Natural killer cell (primary cell): ENCODE data around the gene RORB. TPM values are rescaled to one million over a fixed set of nuclear protein-coding genes. Genes with fewer than 3 reads are reported as not detected.

Experiments
- ATAC-seq, 3 donors: fragments of 150-1000 bp in 2 of 3; fragments of 200-7000 bp in 1 of 3; cut with Tn5 transposase; 1 replicate in 1 of 3; 2 replicates in 2 of 3; pipeline ENCODE4 v1.10.0; 2021; ENCODE audit warnings: mild to moderate bottlenecking in 2 of 3, moderate library complexity in 2 of 3
- DNase-seq, 2 donors: peaks; one replicate each; pipeline versions ENCODE4 v3.0.0 to v3.0.0-alpha.2; 2013 to 2021; ENCODE audit warnings: mixed read lengths in 1 of 2
- H3K27ac ChIP-seq: one replicate; pipeline ENCODE4 v1.5.1; 2013; ENCODE audit warnings: mild to moderate bottlenecking, low read length
- H3K27me3 ChIP-seq: one replicate; pipeline ENCODE4 v1.6.1; 2013; ENCODE audit warnings: low read length; ENCODE audit not compliant: control insufficient read depth, insufficient read depth
- H3K36me3 ChIP-seq: one replicate; pipeline ENCODE4 v1.6.1; 2013; ENCODE audit warnings: low read length; ENCODE audit not compliant: control insufficient read depth, insufficient read depth
- H3K4me1 ChIP-seq: one replicate; pipeline ENCODE4 v1.6.1; 2013; ENCODE audit warnings: low read length; ENCODE audit not compliant: control insufficient read depth, insufficient read depth
- H3K4me3 ChIP-seq: one replicate; pipeline ENCODE4 v1.5.1; 2013; ENCODE audit warnings: low read length
- H3K9me3 ChIP-seq: one replicate; pipeline ENCODE4 v1.6.1; 2013; ENCODE audit warnings: low read length; ENCODE audit not compliant: control insufficient read depth, insufficient read depth
- H3K27ac Mint-ChIP-seq, 2 donors: one replicate each; pipeline ENCODE4 v1.8.0; 2022; ENCODE audit warnings: mild to moderate bottlenecking in 2 of 2, mixed read lengths in 2 of 2, moderate library complexity in 1 of 2
- H3K27me3 Mint-ChIP-seq, 2 donors: one replicate each; pipeline ENCODE4 v1.8.0; 2022; ENCODE audit warnings: low read depth in 2 of 2, mixed read lengths in 2 of 2
- H3K36me3 Mint-ChIP-seq: one replicate; pipeline ENCODE4 v1.8.0; 2022; ENCODE audit warnings: mixed read lengths
- H3K4me1 Mint-ChIP-seq, 2 donors: one replicate each; pipeline ENCODE4 v1.8.0; 2022; ENCODE audit warnings: mixed read lengths in 2 of 2
- H3K4me3 Mint-ChIP-seq: one replicate; pipeline ENCODE4 v1.8.0; 2022; ENCODE audit warnings: mild to moderate bottlenecking, moderate library complexity, mixed read lengths
- H3K9me3 Mint-ChIP-seq, 2 donors: one replicate each; pipeline ENCODE4 v1.8.0; 2022; ENCODE audit warnings: mixed read lengths in 2 of 2
- WGBS: methylation state at CpG from one replicate; pipeline ENCODE4 v1.1.7; 2013; ENCODE audit warnings: missing lambda C conversion rate; ENCODE audit not compliant: insufficient coverage; 5-methylcytosine and 5-hydroxymethylcytosine counted together
- intact Hi-C: fragments of 100-400 bp; cut with micrococcal nuclease; formaldehyde crosslinking; loops from one replicate; pipeline ENCODE4 v1.14.2; 2022
- total RNA-seq, 4 donors: library from RNA; stranded (reverse); fragments of 120-200 nt in 1 of 4; gene quantifications; one replicate each; pipeline versions ENCODE4 v1.2.3 to v1.2.4, GENCODE V29; 2013 to 2022
- TF ChIP-seq, protein P1 (sequence below): fragments of 200-600 bp; IDR thresholded peaks from one replicate; pipeline ENCODE4 v1.8.0; 2022; ENCODE audit warnings: antibody characterized with exemption

Gene RORB
- total RNA-seq, 3 donors from 2014 or later (not counting 1 experiment from before 2014, with no cell fraction given), result 0.38 to 0.73 (median 0.41) TPM

DNA sequence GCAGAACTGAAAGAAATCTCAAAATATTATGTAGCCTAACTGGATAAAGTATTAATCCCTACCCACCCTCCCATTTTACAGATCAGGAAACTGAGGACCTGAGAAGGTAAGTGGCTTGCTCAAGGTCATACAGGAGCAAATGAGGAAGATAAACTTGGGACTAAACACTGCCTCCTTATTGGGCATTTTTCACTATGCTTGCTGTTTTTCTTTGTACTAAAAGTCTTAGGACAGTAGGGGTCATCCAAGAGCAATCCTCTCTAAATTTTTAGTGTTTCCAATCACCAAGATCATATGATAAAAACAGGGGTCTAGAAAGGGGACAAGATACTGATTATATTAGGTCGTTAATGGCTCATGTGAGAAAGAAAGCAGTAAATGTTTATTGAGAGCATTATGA, 80.8 kb downstream of the RORB start:
- TF ChIP-seq, protein P1, sequence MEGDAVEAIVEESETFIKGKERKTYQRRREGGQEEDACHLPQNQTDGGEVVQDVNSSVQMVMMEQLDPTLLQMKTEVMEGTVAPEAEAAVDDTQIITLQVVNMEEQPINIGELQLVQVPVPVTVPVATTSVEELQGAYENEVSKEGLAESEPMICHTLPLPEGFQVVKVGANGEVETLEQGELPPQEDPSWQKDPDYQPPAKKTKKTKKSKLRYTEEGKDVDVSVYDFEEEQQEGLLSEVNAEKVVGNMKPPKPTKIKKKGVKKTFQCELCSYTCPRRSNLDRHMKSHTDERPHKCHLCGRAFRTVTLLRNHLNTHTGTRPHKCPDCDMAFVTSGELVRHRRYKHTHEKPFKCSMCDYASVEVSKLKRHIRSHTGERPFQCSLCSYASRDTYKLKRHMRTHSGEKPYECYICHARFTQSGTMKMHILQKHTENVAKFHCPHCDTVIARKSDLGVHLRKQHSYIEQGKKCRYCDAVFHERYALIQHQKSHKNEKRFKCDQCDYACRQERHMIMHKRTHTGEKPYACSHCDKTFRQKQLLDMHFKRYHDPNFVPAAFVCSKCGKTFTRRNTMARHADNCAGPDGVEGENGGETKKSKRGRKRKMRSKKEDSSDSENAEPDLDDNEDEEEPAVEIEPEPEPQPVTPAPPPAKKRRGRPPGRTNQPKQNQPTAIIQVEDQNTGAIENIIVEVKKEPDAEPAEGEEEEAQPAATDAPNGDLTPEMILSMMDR, result no peak
- Histone ChIP-seq H3K4me3 (no peak overlapping the region), H3K27me3 (no peaks in the 10 kb centered on the region), H3K27ac (no peak overlapping the region), H3K36me3 (no peaks in the 10 kb centered on the region), H3K4me1 (no peaks in the 10 kb centered on the region), H3K9me3 (no peaks in the 10 kb centered on the region)
- ATAC-seq (no peak), DNase-seq (no peak)
- 53% methylated on average over 1 of the region's 1 CpG for WGBS
- Mint-ChIP-seq H3K27me3 (no peaks in the 10 kb centered on the region), H3K9me3 (no peaks in the 10 kb centered on the region), H3K4me1 (no peaks in the 10 kb centered on the region), H3K27ac (no peak overlapping the region), H3K36me3 (no peaks in the 10 kb centered on the region), H3K4me3 (no peak overlapping the region)
- intact Hi-C loops, result no loop called here

DNA sequence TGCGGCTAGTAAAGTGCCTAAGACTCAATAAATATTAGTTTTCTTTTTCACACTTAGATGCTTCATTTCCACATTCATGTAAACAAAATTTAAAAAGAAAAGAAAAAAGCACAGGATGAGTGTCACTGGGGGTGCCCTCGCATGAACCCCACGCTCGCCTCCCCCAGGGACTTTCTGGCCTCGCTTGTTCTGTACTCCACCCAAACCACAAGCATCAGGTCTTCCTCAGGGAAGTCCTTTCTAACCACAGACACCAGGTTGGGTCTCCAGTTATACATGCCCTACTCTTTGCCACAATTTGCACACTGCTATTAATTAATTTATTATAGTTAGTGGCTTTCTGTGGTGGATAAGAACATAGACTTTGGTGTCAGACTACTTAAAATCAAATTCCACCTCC, 92.4 kb downstream of the RORB start:
- H3K4me3 ChIP-seq, result no peak overlapping the region
- Mint-ChIP-seq H3K4me1 (peaks cover 17% of the 10 kb centered on the region in 2 donors), H3K27me3 (no peaks in the 10 kb centered on the region), H3K4me3 (no peak overlapping the region), H3K27ac (no peak overlapping the region), H3K36me3 (no peaks in the 10 kb centered on the region), H3K9me3 (no peaks in the 10 kb centered on the region)
- no peaks in the 10 kb centered on the region for H3K9me3 ChIP-seq
- TF ChIP-seq, protein P1, result no peak
- intact Hi-C loops, result no loop called here
- peaks cover 3% of the 10 kb centered on the region for H3K4me1 ChIP-seq
- no peaks in the 10 kb centered on the region for H3K27me3 ChIP-seq
- peak in 1 of 2 donors; percentile 2 for DNase-seq
- peak in 2 of 3 donors; percentile 42 to 63 for ATAC-seq
- no peaks in the 10 kb centered on the region for H3K36me3 ChIP-seq
- no peak overlapping the region for H3K27ac ChIP-seq
- 21% methylated on average over 5 of the region's 5 CpGs for whole genome bisulfite sequencing

DNA sequence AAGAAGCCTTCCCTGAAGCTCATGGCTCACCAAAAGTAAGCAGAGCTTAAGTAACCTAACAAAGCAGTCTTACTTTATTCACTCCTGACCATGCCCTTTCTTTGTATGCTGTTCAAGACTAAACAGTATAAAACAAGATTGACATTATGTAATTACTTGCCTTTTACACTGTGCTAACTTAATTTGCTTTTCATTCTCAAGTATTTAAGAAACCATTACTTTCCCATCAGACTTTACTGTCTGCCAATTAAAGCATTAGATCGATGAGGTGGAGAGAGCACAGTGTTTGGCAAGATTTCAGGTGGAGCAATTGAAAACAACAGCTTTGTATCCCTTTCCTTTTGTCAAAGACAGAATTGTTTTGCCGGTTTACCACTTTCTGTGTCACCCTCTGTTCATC, 98.2 kb downstream of the RORB start:
- Mint-ChIP-seq H3K36me3 (no peaks in the 10 kb centered on the region), H3K4me1 (peaks cover 2 to 3% of the 10 kb centered on the region in 2 donors), H3K27ac (no peak overlapping the region), H3K4me3 (no peak overlapping the region), H3K27me3 (no peaks in the 10 kb centered on the region), H3K9me3 (no peaks in the 10 kb centered on the region)
- no peaks in the 10 kb centered on the region for H3K4me1 ChIP-seq
- WGBS, result 83% methylated on average over 2 of the region's 2 CpGs
- TF ChIP-seq, protein P1, result no peak
- no peak for DNase-seq
- H3K9me3 ChIP-seq, result no peaks in the 10 kb centered on the region
- intact Hi-C loops, result no loop called here
- no peaks in the 10 kb centered on the region for H3K36me3 ChIP-seq
- H3K27me3 ChIP-seq, result no peaks in the 10 kb centered on the region
- H3K4me3 ChIP-seq, result no peak overlapping the region
- no peak overlapping the region for H3K27ac ChIP-seq
- no peak for ATAC-seq

DNA sequence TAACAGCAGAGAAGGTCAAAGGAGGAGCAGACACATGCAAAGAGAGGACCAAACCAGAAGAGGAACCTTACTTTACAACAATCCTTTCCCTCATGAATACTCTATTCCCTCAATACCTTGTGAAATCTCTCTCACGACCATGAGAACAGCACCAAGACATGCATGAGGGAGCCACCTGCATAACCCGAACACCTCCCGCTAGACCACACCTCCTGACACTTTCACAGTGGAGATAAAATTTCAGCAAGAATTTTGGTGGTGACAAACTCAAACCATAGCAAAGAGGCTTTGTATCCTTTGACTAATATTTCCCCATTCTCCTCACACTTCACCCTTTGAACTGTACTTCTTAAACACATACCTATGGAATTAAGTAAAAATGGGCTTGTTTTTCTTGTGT, 101.7 kb downstream of the RORB start:
- 59% methylated on average over 3 of the region's 3 CpGs for WGBS
- no peaks in the 10 kb centered on the region for H3K9me3 Mint-ChIP-seq
- Histone ChIP-seq H3K9me3 (no peaks in the 10 kb centered on the region), H3K27ac (no peak overlapping the region), H3K27me3 (no peaks in the 10 kb centered on the region), H3K4me1 (no peaks in the 10 kb centered on the region), H3K4me3 (no peak overlapping the region), H3K36me3 (no peaks in the 10 kb centered on the region)
- H3K27me3 Mint-ChIP-seq, result no peaks in the 10 kb centered on the region
- intact Hi-C loops, result no loop called here
- no peak overlapping the region for H3K4me3 Mint-ChIP-seq
- no peaks in the 10 kb centered on the region for H3K4me1 Mint-ChIP-seq
- ATAC-seq, result no peak
- DNase-seq, result no peak
- no peaks in the 10 kb centered on the region for H3K36me3 Mint-ChIP-seq
- H3K27ac Mint-ChIP-seq, result no peak overlapping the region
- TF ChIP-seq, protein P1, result no peak
